HepG2 (cell line): ENCODE results near the gene CCDC136. TPM values are rescaled to one million over a fixed set of nuclear protein-coding genes. Genes with fewer than 3 reads are reported as not detected.

ENCODE experiments used
- ATF7-NPFF ChIP-seq: sonication (generic); formaldehyde crosslinking; IDR thresholded peaks from 2 replicates; pipeline ENCODE4 v1.8.1; 2023; ENCODE audit warnings: mild to moderate bottlenecking, low read depth, missing genetic modification reagents, moderate library complexity
- CCDC6 ChIP-seq: sonication (generic); formaldehyde crosslinking; IDR thresholded peaks from 2 replicates; pipeline ENCODE4 v1.8.1; 2022; ENCODE audit warnings: mild to moderate bottlenecking, missing genetic modification reagents, moderate library complexity
- EED ChIP-seq: sonication (generic); formaldehyde crosslinking; IDR thresholded peaks from 2 replicates; pipeline ENCODE4 v1.5.0; 2020; ENCODE audit warnings: mild to moderate bottlenecking, missing genetic modification reagents
- ISL2 ChIP-seq: sonication (generic); formaldehyde crosslinking; IDR thresholded peaks from 2 replicates; pipeline ENCODE4 v1.5.0; 2020; ENCODE audit warnings: missing genetic modification reagents
- KDM5B ChIP-seq: sonication (generic); formaldehyde crosslinking; IDR thresholded peaks from 2 replicates; pipeline ENCODE4 v1.4.0; 2020; ENCODE audit warnings: missing genetic modification reagents, mild to moderate bottlenecking, borderline replicate concordance
- MNT ChIP-seq: fragments of 450-650 bp; IDR thresholded peaks from 2 replicates; pipeline ENCODE4 v1.6.1; 2016
- NONO ChIP-seq, 2 experiments: fragments of 450-650 bp in 1 of 2; sonication (generic) in 1 of 2; formaldehyde crosslinking in 1 of 2; IDR thresholded peaks in 1 of 2; conservative IDR thresholded peaks in 1 of 2; 2 replicates each; pipeline versions ENCODE4 v1.6.1 to v1.8.0; 2017 to 2022; ENCODE audit warnings: mild to moderate bottlenecking in 1 of 2, missing genetic modification reagents in 1 of 2, moderate library complexity in 1 of 2
- SRY ChIP-seq: sonication (generic); formaldehyde crosslinking; IDR thresholded peaks from 2 replicates; pipeline ENCODE4 v1.8.0; 2022; ENCODE audit warnings: mild to moderate bottlenecking, missing genetic modification reagents
- TFDP1 ChIP-seq: IDR thresholded peaks from 2 replicates; pipeline ENCODE4 v1.6.1; 2016; ENCODE audit warnings: missing compliant biosample characterization, missing genetic modification reagents, borderline replicate concordance
- ZBTB42 ChIP-seq: sonication (generic); formaldehyde crosslinking; IDR thresholded peaks from 2 replicates; pipeline ENCODE4 v1.5.0; 2020; ENCODE audit warnings: mild to moderate bottlenecking, missing genetic modification reagents
- ZFY ChIP-seq: sonication (generic); formaldehyde crosslinking; IDR thresholded peaks from 2 replicates; pipeline ENCODE4 v1.4.0; 2020; ENCODE audit warnings: missing genetic modification reagents
- ZNF407 ChIP-seq: sonication (generic); formaldehyde crosslinking; IDR thresholded peaks from one replicate; pipeline ENCODE4 v1.5.1; 2020; ENCODE audit warnings: mild to moderate bottlenecking, missing genetic modification reagents; ENCODE audit errors: not compliant biosample characterization
- ZNF660 ChIP-seq: sonication (generic); formaldehyde crosslinking; IDR thresholded peaks from 2 replicates; pipeline ENCODE4 v1.5.1; 2020; ENCODE audit warnings: mild to moderate bottlenecking, low read depth, missing genetic modification reagents, borderline replicate concordance
- ZNF710 ChIP-seq: sonication (generic); formaldehyde crosslinking; IDR thresholded peaks from 2 replicates; pipeline ENCODE4 v1.5.0; 2020; ENCODE audit warnings: mild to moderate bottlenecking, missing genetic modification reagents, borderline replicate concordance
- ZNF777 ChIP-seq: sonication (generic); formaldehyde crosslinking; IDR thresholded peaks from 2 replicates; pipeline ENCODE4 v1.4.0; 2020; ENCODE audit warnings: missing genetic modification reagents
- polyA plus RNA-seq, 8 experiments: library from polyadenylated mRNA; depleted of rRNA in 3 of 8; stranded (reverse) in 7 of 8; unstranded in 1 of 8; fragments of >200 nt; fragmentation: Illumina TruSeq in 4 of 8; extraction: Trizol in 4 of 8; gene quantifications; 2 replicates each; pipeline versions ENCODE4 v1.2.1 to v1.2.3, GENCODE V29; 2011 to 2016; ENCODE audit warnings: low read depth in 4 of 8, missing spikeins in 1 of 8, mixed read lengths in 1 of 8; ENCODE audit not compliant: insufficient read depth in 1 of 8
- total RNA-seq, 5 experiments: library from RNA; depleted of rRNA; stranded (reverse); fragments of >200 nt; fragmentation: Illumina TruSeq; extraction: Trizol; gene quantifications; 2 replicates each; pipeline ENCODE4 v1.2.3, GENCODE V29; 2016; ENCODE audit warnings: low read depth in 1 of 5

Gene CCDC136
- total and polyA plus RNA-seq, 2 of the 13 experiments (the other 11 are each of a cell fraction or from before 2014, with no cell fraction given): 0.04 to 0.38 TPM

GRCh38 chr7:128869138-128869943 is 77.6 kb downstream of the CCDC136 start (continued):
- no peak for TF ChIP-seq ZNF710 (CRISPR knock-in tag)
- no peak for TF ChIP-seq ZBTB42 (CRISPR knock-in tag)
- peak; percentile 70 for TF ChIP-seq ZNF777 (CRISPR knock-in tag)
- TF ChIP-seq KDM5B: peak; percentile 83
- TF ChIP-seq ZNF660 (CRISPR knock-in tag): no peak
- no peak for TF ChIP-seq ISL2 (CRISPR knock-in tag)
- peak; percentile 32; the same call in 1 of the 2 replicates for TF ChIP-seq TFDP1 (CRISPR knock-in tag)
- no peak for TF ChIP-seq NONO (IDR thresholded peaks at IDR 0.05)
- 0 out of 2 replicates have a peak, but pooled peaks have one; percentile 40 for TF ChIP-seq NONO (CRISPR knock-in tag; conservative IDR thresholded peaks at IDR 0.05)
- TF ChIP-seq EED (CRISPR knock-in tag): peak; percentile 73; the same call in 1 of the 2 replicates
- peak; percentile 43; the same call in 1 of the 2 replicates for TF ChIP-seq CCDC6
- TF ChIP-seq SRY (CRISPR knock-in tag): peak; percentile 66; the same call in 1 of the 2 replicates
- no peak for TF ChIP-seq MNT
- 0 out of 2 replicates have a peak, but pooled peaks have one; percentile 55 for TF ChIP-seq ATF7-NPFF (CRISPR knock-in tag)
- peak; percentile 87 for TF ChIP-seq ZFY (CRISPR knock-in tag)
- peak; percentile 73 for TF ChIP-seq ZNF407 (CRISPR knock-in tag)
